WTC11 (cell line): Measurements from ENCODE around the gene CD46.

ENCODE experiments used
- ELF4 ChIP-seq: sonication (generic); formaldehyde crosslinking; IDR thresholded peaks from 2 replicates; pipeline ENCODE4 v1.8.1; 2022; ENCODE audit warnings: low read depth, mild to moderate bottlenecking, moderate library complexity, missing genetic modification reagents
- ETV6 ChIP-seq: sonication (generic); formaldehyde crosslinking; IDR thresholded peaks from 2 replicates; pipeline ENCODE4 v1.8.1; 2022; ENCODE audit warnings: mild to moderate bottlenecking, missing genetic modification reagents
- GABPB1 ChIP-seq: sonication (generic); formaldehyde crosslinking; IDR thresholded peaks from 2 replicates; pipeline ENCODE4 v1.8.1; 2023; ENCODE audit warnings: mild to moderate bottlenecking, missing genetic modification reagents
- KAT7 ChIP-seq: sonication (generic); formaldehyde crosslinking; IDR thresholded peaks from 2 replicates; pipeline ENCODE4 v1.8.1; 2023; ENCODE audit warnings: missing genetic modification reagents, mild to moderate bottlenecking, borderline replicate concordance
- NR2C2 ChIP-seq: sonication (generic); formaldehyde crosslinking; IDR thresholded peaks from 2 replicates; pipeline ENCODE4 v1.8.0; 2022; ENCODE audit warnings: mild to moderate bottlenecking, missing genetic modification reagents
- RELA ChIP-seq: sonication (generic); formaldehyde crosslinking; IDR thresholded peaks from 2 replicates; pipeline ENCODE4 v1.8.1; 2022; ENCODE audit warnings: missing genetic modification reagents, mild to moderate bottlenecking, borderline replicate concordance
- TEAD1 ChIP-seq: sonication (generic); formaldehyde crosslinking; IDR thresholded peaks from 2 replicates; pipeline ENCODE4 v1.8.0; 2022; ENCODE audit warnings: mild to moderate bottlenecking, missing genetic modification reagents
- TF ChIP-seq, protein P1 (sequence below): fragments of 200-600 bp; IDR thresholded peaks from 2 replicates; pipeline ENCODE4 v1.8.0; 2022; ENCODE audit warnings: antibody characterized with exemption

- TF ChIP-seq TEAD1 (CRISPR knock-in tag) (no peak), ETV6 (no peak), KAT7 (CRISPR knock-in tag) (no peak), NR2C2 (CRISPR knock-in tag) (no peak), GABPB1 (CRISPR knock-in tag) (no peak), RELA (CRISPR knock-in tag) (no peak), ELF4 (CRISPR knock-in tag) (no peak)
- TF ChIP-seq, protein P1, sequence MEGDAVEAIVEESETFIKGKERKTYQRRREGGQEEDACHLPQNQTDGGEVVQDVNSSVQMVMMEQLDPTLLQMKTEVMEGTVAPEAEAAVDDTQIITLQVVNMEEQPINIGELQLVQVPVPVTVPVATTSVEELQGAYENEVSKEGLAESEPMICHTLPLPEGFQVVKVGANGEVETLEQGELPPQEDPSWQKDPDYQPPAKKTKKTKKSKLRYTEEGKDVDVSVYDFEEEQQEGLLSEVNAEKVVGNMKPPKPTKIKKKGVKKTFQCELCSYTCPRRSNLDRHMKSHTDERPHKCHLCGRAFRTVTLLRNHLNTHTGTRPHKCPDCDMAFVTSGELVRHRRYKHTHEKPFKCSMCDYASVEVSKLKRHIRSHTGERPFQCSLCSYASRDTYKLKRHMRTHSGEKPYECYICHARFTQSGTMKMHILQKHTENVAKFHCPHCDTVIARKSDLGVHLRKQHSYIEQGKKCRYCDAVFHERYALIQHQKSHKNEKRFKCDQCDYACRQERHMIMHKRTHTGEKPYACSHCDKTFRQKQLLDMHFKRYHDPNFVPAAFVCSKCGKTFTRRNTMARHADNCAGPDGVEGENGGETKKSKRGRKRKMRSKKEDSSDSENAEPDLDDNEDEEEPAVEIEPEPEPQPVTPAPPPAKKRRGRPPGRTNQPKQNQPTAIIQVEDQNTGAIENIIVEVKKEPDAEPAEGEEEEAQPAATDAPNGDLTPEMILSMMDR: no peak
These were observed 71.0 kb downstream of the CD46 start for GRCh38 chr1:207822602-207823451.
